T follicular helper cell (primary cell): ENCODE results near the gene RUFY3.
"Not testable (repeated sequence)": the region's sequence is repeated elsewhere in the genome, so short reads cannot be mapped to it uniquely, and the experiment has no call there.

Source experiments
- DNase-seq: peaks from one replicate; pipeline ENCODE4 v3.0.0-alpha.2; 2020; ENCODE audit warnings: low read depth

The RUFY3 gene

DNA sequence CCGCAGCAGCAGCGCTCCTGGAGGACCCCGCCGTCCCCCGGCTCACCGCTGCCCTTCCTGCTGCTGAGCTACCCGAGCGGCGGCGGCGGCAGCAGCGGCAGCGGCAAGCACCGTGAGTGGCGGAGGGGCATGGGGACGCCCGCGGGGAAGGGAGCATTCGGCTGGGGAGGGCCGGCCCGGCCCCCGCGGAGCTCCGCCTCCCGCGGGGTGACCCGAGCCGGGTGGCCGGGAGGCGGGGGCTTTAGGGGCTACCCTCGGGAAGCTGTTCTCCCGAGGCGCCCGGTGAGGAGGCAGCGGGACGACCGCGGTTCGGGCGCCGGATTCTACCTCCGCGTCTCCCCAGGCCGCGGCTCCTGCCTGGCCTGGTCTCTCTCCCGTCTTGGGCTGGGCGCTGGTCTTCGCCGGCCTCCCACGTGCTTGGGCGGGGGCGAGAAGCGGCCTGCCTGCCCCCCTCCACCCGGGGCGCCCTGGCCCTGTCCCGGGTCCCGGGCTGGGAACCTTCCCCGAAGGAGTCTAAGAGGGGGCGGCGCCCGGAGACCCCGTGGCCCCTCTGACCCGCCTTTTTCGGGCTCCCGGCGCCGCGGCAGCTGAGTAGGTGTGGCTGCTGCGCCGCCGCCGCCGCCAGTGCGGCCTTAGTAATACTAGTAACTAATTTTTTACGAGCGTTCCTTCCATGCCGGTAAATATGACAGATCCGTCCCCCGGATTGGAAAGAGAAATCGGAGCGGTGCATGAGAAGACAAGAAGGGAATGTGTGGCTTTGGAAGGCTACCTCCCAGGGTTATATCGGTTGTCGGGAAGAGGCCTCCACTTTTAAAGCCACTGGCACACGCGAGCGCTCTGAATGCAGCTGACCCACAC, 16.4 kb upstream of the RUFY3 start:
- peak; percentile 66 for DNase-seq

DNA sequence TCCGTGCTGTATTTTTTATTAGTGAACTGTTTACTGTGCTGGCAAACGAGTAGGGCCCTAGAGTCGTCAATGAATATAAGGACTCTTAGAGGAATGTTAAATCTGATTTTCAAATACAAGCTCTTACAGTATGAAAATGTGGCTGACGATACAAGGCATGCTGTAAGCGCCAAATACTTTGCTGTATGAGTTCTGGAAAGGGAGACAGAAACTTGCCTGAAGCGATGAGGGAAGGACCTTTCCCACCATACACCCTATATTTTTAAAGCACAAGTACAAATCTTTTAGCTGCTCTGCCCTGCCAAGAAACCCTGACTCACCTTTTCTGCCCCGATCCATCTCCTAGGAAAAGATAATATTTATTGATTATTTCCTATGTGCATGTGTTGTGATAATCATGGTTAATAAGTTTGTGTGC, 15.7 kb upstream of the RUFY3 start:
- DNase-seq: no peak

DNA sequence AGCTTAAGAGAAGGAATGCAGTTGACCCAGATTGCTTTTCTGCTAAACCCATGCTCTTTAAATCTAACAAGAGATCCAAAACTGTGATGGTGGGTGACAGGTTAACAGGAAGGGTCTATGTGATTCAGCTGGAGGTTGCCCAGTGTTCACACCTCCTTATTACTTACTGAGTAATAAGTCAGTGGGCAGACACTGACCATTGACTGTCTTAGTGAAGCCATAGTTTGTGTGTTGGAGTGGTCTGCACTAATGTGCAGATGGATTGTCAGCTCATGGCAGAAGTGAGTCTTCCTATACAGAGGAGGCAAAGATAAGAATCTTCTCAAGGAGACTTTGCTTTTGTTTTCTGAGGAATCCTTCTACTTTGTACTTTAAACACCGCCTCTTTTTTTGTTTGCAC, 15.2 kb upstream of the RUFY3 start:
- DNase-seq: no peak

DNA sequence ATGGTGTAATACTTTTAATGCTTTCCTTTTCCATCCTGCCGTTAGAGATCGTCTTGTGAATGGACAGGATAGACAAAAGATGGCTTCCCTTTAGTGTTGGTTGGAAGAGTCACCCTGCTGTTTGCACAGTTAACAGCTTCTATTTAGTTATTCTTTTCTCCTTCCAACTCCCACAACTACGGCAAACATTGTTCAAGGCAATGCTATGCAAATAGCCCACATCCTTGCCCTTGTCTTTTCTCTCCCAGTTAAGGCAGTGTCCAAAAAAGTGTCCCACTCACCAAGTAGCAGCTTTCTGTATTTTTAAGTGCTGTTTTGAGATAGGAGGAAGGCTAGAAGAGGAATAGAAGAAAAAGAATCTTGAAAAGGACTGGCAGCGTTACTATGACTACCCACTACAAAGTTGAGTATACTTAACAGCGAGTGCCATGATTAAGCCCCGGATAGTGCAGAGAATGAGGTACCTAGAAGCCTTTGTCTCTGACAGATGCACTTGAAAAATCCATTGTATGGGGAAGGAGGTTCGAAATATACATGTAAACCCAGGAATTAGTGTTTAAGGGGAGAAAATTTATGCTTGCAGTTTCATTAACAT, 12.1 kb upstream of the RUFY3 start:
- no peak for DNase-seq

DNA sequence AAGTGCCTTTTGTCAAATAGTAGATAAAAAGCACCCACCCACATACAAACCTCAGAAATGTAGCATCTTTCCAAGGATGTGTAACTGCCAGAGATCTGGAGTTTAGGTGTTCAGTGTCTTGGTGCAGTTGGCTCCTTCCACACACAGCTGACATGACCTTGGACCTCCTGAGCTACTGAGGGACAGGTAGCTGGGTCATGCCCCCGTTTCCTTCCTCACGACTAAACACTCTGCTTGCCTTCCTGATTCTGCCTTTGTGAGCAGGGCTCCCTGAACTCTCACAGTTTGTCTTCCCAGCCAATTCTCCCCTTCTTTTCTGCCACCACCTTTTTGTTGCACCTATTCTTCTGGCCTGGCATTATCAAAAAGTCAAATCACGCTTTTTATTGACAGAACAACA, 10.2 kb upstream of the RUFY3 start:
- no peak for DNase-seq

DNA sequence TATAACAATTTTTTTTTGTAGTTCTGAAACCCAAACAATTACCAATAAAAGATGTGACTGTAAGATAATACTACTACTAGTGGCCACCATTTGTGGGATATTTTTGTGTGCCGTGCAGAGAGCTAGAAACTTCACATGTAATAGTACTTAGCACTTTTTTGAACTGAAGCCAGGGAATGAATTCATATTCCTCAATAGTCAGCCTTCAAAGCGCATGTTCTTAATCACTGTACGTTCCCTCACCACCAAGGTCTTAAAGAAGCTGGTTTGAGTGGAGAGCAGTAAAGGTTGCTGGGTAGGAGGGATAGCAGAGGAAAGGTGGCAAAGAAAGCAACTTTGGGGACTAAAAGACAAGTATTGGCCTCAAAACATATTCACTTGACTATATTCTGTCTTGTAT, 9.6 kb upstream of the RUFY3 start:
- no peak for DNase-seq

DNA sequence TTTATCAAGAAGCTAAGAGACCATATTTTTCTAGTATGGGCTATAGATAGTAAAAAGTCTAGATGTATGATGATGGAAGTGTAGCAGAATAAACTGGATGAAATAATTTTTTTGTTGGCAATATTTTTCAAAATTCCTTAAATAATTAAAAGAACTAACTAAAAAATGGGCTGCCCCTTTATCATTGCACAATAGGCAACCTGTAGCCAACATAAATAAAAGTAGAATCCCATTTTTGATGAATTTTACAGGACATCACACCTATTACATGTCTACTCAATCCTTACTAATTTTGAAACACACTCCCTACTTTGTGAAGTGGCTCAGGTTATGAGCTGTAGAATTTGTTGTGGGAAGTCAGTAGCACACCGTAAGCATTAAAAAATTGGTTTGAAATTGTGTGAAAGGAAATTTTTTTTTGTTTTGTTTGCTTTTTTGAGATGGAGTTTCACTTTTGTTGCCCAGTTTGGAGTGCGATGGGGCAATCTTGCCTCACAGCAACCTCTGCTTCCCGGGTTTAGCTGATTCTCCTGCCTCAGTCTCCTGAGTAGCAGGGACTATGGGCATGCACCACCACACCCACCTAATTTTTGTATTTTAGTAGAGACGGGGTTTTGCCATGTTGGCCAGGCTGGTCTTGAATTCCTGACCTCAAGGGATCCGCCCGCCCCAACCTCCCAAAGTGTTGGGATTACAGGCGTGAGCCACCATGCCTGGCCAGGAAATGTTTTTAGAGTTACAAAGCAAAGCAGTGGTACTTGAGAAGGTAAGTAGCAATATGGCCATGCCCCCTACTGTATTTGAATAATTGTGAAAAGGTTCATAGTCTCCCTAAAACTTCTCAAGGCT, 8.9 kb upstream of the RUFY3 start:
- no peak for DNase-seq

DNA sequence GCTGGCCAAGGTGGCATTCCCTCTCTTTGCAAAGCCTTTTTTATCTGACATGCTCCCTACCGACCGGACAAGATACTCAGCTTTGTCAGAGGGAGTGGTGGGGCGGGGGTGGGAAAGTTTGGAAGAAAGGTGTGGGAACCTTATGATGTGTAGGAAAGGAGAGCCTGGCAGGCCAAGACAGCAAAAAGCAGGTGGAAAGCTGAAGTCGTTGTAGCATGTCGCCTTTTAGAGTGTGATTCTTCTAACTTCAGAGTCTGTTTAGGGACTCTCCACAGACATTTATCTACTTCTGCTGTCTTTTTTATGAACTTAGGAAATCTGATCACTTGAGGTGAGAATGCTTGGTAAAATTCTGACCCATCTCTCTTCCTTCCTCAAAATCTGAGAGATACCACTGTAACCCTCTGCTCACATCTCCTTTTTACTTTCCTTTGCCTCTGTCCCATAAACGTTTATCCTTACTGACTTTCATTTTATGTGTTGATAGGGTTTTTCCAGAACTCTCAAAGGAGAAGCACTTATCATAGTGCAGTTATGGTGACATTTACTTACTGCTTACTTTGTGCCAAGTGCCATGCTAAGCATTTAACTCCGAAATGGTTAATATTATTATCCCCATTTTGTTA, 8.2 kb upstream of the RUFY3 start:
- no peak for DNase-seq

DNA sequence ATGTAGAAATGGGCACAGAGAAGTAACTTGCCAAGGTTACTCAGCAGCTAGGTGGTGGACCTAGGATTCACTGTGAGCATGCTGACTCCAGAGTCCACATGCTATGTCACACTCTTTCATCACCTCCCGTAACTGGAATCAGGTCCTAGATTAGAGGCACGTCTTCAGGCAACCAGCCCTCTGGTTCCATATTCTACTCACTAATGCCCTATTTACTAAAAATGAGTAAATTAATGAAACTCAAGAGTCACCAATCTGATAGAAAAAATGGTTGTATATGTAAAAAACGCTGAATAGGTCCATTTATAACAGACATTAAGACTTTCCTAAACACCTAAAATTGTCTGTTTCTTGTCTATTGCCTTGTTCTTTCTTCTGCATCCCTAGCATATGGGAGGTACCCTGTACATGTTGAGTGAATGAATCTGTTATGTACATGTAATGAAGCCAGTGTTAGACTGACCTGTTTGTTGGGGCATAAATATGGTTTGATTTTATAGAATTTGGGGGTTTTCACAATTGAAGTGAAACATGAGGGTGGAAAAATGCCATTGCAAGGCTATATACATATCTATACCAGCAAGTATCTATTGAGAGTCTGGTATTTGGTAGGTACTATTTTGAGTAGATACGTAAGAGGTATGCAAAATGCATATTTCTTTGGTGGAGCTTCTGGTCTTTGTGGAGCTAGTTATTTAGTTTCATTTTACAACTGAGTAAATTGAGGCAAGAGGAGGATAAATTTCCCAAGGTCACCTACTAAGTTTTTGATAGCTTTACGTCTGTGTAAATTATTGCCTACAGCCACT, 7.5 kb upstream of the RUFY3 start:
- DNase-seq: no peak

DNA sequence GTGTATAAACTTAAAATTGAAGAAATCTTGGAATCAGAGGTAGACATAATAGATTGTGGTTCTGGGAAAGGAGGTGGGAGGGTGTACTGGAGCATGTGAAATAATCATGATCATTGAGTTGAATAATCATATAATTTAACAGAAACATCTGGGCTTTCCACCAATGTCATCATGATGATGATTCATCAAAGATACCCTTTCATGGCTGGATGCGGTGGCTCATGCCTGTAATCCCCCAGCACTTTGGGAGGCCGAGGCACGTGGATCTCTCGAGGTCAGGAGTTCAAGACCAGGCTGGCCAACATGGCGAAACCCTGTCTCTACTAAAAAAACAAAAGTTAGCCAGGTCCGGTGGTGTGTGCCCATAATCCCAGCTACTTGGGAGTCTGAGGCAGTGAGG, 6.7 kb upstream of the RUFY3 start:
- no peak for DNase-seq

DNA sequence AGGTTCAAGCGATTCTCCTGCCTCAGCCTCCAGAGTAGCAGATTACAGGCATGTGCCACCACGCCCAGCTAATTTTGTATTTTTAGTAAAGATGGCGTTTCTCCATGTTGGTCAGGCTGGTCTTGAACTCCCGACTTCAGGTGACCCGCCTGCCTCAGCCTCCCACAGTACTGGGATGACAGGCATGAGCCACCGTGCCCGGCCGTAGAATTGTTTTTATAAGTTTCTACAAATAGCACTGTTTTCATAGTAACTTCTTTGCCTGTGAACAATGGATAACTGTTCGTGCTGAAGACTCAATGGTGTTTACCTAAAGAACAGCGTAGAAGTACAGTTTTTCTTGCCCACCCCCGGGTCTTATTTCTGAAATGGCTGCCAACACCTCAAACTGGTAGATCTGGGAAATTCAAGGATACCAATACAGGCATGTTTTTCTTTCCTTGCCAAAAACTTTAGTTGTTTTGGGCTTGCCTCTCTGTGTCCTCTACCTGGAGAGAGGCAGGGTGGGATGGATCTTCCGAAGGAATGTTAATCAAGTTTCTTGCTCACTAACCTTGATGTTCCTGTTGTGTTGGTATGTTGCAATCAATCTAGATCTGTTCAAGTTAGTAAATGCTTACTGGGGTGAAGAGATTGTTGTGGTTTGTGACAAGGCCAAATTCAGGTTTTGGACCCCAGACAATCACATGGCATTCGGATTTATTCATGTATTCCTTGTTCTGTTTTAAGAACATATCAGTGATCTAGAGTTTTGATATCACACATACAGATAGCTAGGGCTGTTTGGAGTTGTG, 2.8 kb upstream of the RUFY3 start:
- DNase-seq: no peak

DNA sequence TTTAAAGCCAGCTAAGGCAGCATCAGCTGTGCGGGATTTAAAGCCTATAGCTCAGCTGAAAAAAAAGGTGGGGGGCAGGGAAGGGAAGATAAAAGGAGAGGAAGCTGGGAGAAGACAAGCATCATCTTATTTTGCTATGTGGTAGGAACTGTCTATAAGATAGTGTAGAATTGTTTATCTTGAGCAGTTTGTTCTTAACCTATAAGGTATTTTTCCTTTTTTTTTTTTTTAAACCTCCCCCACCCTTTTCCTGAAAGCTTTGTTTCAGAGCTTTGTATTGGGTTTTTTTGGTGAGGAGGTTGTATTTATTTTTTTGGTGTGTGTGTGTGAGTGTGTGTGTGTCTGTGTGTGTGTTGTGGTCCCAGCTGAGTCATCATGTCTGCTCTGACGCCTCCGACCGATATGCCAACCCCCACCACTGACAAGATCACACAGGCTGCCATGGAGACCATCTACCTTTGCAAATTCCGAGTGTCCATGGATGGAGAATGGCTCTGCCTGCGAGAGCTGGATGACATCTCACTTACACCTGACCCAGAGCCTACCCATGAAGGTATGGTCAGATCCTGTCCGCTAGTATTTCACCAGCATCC, 531 bp downstream of the RUFY3 start:
- peak; percentile 31 for DNase-seq

DNA sequence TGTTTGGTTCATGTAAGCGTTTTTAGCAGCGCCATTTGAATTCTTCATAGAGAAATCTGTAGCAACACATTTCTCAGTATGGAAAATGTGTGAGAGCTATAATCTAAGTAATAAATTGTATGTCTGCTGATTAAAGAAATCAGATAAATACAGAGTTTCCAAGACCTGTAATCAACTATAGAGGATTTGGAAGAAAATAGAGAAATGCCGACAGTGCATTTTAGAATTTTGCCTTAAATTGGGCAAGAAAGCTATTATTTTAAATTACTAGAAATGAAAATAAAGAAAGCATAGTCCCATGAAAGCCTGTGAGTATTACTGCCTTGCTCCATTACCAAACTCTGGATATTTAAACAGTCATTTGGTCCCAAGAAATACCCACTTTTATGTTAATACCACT, 2.7 kb downstream of the RUFY3 start:
- DNase-seq: no peak

DNA sequence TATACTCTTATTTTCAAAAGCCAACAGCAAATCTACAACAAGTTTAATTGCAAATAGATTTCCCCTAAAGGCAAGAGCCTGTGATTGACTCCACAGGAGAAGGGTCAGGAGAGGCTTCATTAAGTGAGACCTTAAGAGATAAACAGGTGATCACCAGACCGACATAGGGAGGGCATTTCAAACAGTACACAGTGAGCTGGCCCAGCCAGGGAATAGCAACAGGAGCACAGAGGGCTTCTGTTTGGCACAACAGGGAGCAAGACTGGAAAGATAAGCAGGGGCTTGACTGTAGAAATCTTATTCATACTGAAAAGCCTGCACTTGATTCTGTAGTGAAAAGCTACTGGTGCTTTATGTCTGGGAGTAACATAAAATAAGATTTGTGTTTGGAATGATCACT, 3.9 kb downstream of the RUFY3 start:
- no peak for DNase-seq

DNA sequence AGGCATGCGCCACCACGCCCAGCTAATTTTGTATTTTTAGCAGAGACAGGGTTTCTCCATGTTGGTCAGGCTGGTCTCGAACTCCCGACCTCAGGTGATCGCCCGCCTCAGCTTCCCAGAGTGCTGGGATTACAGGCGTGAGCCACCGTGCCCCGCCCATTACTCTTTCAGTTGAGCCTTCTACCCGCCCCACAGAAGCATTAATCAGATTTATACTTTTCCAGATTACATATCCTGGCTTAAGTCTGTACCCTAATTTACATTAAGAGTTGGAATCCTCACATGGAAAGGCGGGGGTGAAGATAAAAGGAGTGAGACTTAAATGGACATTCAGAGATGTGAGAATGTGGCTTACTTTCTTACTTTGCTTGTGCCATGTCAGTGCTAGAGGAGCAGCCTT, 4.8 kb downstream of the RUFY3 start:
- DNase-seq: not testable (repeated sequence)

DNA sequence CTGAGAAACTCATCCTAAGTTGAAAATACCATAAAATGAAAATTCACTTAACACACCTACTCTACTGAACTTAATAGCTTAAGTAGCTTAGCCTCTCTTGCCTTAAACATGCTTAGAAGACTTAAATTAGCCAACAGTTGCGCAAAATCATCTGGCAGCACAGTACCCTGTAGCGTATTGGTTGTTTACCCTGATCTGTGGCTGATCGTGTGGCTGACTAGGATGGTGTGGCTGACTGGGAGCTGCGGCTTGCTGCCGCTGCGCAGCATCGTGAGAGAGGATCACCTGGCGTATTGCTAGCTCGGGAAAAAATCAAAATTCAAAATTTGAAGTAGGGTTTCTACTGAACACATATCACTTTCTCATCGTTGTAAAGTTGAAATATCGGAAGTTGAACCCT, 6.3 kb downstream of the RUFY3 start:
- no peak for DNase-seq

DNA sequence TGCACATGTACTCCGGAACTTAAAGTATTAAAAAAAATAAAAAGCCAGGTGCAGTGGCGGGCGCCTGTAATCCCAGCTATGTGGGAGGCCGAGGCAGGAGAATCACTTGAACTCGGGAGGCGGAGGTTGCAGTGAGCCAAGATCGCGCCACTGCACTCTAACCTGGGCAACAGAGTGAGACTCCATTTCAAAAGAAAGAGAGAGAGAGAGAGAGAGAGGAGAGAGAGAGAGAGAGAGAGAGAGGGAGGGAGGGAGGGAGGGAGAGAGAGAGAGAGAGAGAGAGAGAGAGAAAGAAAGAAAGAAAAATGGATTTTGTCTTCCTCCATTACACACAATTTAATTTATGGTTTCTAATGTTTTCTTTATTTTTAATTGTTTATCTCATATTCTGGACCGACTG, 11.1 kb downstream of the RUFY3 start:
- not testable (repeated sequence) for DNase-seq

DNA sequence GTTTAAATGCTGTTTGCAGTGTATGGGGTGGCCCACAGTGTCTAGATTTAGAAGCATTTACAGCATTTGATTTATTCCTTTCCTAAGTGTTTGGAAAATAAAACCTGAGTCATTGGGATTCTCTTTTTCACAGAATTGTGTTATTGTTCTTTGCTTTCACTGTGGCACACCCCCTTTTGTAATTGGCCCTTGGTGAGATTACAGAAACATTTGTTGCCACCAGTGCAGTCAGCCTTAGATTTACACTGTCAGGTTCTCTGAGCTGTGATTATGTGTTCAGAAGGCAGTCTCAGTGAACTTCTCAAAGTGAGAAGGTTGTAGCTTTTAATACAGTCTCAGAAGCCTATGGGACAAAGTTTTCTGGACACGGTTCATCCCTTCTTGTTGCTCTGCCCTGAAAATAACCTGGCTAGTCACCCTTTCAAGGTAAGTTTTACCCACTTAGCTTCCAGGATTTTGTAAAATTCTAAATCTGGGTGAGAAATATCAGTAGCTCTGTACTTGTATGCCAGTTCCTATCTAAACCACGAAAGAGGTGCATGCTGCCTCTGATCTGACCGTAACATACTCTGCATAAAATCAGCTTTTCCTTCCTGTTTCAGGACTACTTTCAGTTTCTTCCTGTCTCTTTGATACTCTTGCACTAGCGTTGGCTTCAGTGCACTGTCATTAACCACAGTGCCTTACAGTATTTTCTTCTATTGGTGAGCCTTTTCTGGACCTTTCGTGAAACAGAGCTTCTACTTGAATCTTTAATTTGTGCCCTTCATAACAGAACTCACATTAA, 12.6 kb downstream of the RUFY3 start:
- no peak for DNase-seq

DNA sequence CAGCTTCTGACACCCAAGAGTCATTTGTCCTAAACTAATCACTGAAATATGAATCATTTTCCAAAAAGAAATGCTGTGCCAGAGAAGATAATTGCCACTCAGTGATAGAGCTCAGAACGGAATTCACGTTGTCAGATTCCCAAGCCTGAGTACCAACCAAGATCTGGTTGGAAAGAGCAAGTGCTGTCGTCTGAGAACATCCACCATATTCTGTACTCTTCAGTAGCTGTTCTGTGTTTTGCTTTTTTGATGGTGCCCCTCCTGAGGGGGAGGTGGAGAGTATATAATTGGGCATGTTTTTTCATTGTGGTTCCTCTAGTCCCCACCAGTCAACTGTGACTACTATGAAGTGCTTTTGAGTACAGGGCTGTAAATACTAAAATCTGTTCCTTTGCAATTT, 13.2 kb downstream of the RUFY3 start:
- DNase-seq: no peak
